ENCODE data around the gene MICU1.

DNA sequence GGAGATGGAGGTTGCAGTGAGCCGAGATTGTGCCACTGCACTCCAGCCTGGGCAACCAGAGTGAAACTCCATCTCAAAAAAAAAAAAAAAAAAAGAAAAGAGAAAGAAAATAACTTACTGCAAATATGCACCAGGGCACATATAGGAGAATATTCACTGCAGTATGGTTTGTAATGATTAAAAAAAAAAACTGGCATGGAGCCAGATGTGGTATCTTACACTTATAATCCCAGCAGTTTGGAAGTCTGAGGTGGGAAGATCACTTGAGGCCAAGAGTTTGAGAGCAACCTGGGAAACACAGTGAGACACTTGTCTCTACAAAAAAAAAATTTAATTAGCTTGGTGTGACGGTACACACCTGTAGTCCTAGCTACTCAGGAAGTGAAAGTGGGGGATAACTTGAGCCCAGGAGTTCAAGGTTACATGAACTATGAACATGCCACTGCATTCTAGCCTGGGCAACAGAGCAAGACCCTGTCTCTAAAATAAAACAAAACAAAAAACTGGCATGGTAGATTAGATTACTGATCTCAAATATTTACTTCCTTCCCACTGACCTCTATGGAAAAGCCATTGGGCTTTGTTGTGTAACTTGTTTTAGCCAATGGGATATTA, 85.6 kb downstream of the MICU1 start:
- TF ChIP-seq, protein P1, sequence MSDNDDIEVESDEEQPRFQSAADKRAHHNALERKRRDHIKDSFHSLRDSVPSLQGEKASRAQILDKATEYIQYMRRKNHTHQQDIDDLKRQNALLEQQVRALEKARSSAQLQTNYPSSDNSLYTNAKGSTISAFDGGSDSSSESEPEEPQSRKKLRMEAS (IDR thresholded peaks at IDR 0.05; ENCODE audit: low read depth, low read length), result no peak
- TF ChIP-seq EGR1 (IDR thresholded peaks at IDR 0.05; ENCODE audit: borderline replicate concordance in 1 of 2, low read depth in 2 of 2, low read length in 2 of 2), result no peak
- no peak for TF ChIP-seq NFXL1 (IDR thresholded peaks at IDR 0.05; ENCODE audit: borderline replicate concordance)
- TF ChIP-seq SPI1 (IDR thresholded peaks at IDR 0.05; ENCODE audit: borderline replicate concordance, insufficient read depth, low read depth, low read length), result no peak
- no peak for TF ChIP-seq MEF2A (IDR thresholded peaks at IDR 0.05; ENCODE audit: insufficient read depth, low read depth, low read length)
- TF ChIP-seq, protein P2, sequence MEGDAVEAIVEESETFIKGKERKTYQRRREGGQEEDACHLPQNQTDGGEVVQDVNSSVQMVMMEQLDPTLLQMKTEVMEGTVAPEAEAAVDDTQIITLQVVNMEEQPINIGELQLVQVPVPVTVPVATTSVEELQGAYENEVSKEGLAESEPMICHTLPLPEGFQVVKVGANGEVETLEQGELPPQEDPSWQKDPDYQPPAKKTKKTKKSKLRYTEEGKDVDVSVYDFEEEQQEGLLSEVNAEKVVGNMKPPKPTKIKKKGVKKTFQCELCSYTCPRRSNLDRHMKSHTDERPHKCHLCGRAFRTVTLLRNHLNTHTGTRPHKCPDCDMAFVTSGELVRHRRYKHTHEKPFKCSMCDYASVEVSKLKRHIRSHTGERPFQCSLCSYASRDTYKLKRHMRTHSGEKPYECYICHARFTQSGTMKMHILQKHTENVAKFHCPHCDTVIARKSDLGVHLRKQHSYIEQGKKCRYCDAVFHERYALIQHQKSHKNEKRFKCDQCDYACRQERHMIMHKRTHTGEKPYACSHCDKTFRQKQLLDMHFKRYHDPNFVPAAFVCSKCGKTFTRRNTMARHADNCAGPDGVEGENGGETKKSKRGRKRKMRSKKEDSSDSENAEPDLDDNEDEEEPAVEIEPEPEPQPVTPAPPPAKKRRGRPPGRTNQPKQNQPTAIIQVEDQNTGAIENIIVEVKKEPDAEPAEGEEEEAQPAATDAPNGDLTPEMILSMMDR (IDR thresholded peaks at IDR 0.05 in 2 of 3, conservative IDR thresholded peaks at IDR 0.05 in 1 of 3; ENCODE audit: control insufficient read depth in 2 of 3, extremely low read depth in 1 of 3, insufficient read depth in 1 of 3, low read depth in 3 of 3, low read length in 3 of 3), result no peak
- TF ChIP-seq SREBF2 (IDR thresholded peaks at IDR 0.05; ENCODE audit: low read length), result no peak
- no peak for TF ChIP-seq ETV6 (conservative IDR thresholded peaks at IDR 0.05 in 1 of 2, IDR thresholded peaks at IDR 0.05 in 1 of 2; ENCODE audit: borderline replicate concordance in 1 of 2, low read depth in 1 of 2)
- no peak for TF ChIP-seq CREB1 (IDR thresholded peaks at IDR 0.05; ENCODE audit: low read depth)
- TF ChIP-seq, protein P3, sequence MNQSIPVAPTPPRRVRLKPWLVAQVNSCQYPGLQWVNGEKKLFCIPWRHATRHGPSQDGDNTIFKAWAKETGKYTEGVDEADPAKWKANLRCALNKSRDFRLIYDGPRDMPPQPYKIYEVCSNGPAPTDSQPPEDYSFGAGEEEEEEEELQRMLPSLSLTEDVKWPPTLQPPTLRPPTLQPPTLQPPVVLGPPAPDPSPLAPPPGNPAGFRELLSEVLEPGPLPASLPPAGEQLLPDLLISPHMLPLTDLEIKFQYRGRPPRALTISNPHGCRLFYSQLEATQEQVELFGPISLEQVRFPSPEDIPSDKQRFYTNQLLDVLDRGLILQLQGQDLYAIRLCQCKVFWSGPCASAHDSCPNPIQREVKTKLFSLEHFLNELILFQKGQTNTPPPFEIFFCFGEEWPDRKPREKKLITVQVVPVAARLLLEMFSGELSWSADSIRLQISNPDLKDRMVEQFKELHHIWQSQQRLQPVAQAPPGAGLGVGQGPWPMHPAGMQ (IDR thresholded peaks at IDR 0.05; ENCODE audit: borderline replicate concordance), result no peak
- no peak for TF ChIP-seq ESRRA (IDR thresholded peaks at IDR 0.05; ENCODE audit: low read length)

Data from GM12878 (cell line).